ENCODE measurements around the gene SMARCE1.

Gene SMARCE1

DNA sequence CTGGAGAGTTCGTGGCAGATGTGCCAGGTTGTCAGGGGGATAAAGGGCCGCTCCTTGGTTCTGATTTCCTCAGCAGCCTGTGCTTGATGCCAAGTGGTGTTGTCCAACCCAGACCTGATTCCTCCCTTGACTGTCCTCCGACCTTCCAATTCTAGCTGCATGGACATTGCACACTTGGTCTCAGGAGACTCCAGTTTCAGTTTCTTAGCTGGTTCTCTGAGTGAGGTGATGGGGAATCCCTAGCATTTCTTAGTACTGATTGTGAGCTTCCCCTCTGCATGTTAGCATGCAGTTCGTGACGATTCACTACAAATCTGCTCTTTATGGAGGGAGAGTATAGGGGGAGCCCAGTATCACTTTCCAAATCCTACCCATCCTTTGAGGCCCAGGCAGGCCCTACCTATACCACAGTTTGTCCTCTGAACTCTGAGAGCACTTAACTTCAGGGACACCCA lies 70.0 kb downstream of the SMARCE1 start:
- no peak for DNase-seq

DNA sequence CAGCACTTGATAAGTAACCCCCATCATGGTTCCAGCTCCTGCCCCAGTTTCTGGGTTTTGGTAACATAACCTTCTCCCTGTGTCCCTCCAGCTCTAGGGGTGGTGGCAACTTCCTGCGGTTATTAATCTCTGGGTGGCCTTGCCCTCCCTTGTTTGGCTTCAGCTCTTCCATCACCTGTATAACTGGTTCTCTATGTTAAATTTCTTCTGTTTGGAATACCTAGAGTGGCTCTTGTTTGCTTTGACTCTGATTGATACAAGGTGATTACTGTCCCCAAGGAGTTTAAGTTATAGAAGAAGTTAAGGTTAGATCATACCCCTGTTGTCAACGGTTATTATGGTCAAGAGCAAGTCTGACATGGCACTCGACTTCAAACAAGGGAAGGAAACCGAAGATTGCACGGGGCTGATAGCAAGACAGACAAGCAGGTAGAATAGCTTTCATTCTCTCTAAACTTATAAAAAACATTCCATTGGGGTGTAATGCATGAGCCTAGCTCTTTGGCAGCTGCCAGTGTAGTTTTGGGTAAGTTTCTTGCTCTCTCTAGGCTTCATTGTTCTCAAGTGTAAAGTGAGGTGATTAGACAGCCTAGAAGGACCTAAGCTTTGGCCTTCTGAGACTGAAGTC lies 71.4 kb downstream of the SMARCE1 start:
- no peak for DNase-seq
